Hematopoietic multipotent progenitor cell treated with erythropoietin and hydrocortisone succinate and interleukin-3 and kit ligand, for 8 days (in vitro differentiated cells): ENCODE data around the gene ITPR3.

Experiments
- DNase-seq: peaks from one replicate; pipeline ENCODE4 v3.0.0-alpha.2; 2015

The ITPR3 gene

GRCh38 chr6:33689148-33689494 is 68.0 kb downstream of the ITPR3 start:
- no peak for DNase-seq

DNA sequence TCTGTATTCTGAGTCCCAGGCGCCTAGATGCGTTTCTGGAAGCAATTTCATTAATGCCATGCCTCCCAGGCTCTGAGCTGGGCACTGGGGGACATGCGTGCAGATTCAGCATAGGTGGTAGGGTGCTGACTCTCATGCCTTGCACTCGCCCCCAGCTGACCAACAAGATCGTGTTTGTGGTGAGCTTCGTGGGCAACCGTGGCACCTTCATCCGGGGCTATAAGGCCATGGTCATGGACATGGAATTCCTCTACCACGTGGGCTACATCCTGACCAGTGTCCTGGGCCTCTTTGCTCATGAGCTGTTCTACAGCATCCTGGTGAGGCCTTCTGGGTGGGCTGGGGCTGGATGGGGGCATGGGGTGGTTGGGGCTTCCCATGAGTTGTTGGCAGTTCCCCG is 68.8 kb downstream of the ITPR3 start:
- DNase-seq, result no peak

- DNase-seq, result no peak
Measured at GRCh38 chr6:33690766-33691165, 69.6 kb downstream of the ITPR3 start.

GRCh38 chr6:33691456-33692077 is 70.4 kb downstream of the ITPR3 start:
- no peak for DNase-seq

GRCh38 chr6:33692078-33692759 is 71.1 kb downstream of the ITPR3 start:
- DNase-seq, result no peak

DNA sequence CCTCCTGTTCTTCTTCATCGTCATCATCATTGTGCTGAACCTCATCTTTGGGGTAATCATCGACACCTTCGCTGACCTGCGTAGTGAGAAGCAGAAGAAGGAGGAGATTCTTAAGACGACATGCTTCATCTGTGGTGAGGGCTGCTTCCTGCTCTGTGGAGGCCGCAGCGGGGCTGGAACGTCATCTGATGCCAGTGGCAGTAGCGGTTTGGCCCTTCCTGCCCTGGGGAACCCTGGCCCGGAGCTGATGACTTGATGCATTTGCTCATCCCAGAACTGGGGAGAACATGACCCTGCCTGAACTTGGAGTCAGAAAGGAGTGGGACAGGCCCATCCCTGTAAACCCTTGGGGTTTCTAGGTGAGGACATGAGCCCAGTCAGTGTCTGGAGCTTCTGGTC is 71.6 kb downstream of the ITPR3 start:
- DNase-seq, result peak; percentile 20

- DNase-seq, result no peak
Measured at GRCh38 chr6:33693186-33694105, 72.3 kb downstream of the ITPR3 start.

- DNase-seq, result peak; percentile 24
Measured at GRCh38 chr6:33694401-33694931, 73.3 kb downstream of the ITPR3 start.

GRCh38 chr6:33694977-33695376 is 73.9 kb downstream of the ITPR3 start:
- no peak for DNase-seq

DNA sequence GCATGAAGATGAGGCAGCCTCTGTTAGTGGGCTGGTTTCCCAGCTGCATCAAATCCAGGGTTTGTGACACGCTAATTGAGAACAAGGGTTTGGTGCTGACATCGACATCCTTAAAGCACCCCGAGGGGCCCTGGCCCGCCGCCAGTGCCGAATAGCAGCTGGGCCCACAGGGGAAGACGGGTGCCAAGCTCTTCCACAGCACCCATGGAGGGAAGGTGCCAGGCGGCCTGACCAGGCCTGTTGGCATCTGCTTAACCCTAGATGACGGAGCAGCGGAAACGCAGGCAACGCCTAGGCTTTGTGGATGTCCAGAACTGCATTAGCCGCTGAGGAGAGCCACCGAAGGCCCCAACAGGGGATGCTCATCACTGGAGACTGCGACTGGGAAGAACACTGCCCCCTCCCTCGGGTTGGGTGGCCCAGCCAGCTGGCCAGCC is 74.3 kb downstream of the ITPR3 start:
- no peak for DNase-seq

- no peak for DNase-seq
Measured at GRCh38 chr6:33696076-33696475, 75.0 kb downstream of the ITPR3 start.

DNA sequence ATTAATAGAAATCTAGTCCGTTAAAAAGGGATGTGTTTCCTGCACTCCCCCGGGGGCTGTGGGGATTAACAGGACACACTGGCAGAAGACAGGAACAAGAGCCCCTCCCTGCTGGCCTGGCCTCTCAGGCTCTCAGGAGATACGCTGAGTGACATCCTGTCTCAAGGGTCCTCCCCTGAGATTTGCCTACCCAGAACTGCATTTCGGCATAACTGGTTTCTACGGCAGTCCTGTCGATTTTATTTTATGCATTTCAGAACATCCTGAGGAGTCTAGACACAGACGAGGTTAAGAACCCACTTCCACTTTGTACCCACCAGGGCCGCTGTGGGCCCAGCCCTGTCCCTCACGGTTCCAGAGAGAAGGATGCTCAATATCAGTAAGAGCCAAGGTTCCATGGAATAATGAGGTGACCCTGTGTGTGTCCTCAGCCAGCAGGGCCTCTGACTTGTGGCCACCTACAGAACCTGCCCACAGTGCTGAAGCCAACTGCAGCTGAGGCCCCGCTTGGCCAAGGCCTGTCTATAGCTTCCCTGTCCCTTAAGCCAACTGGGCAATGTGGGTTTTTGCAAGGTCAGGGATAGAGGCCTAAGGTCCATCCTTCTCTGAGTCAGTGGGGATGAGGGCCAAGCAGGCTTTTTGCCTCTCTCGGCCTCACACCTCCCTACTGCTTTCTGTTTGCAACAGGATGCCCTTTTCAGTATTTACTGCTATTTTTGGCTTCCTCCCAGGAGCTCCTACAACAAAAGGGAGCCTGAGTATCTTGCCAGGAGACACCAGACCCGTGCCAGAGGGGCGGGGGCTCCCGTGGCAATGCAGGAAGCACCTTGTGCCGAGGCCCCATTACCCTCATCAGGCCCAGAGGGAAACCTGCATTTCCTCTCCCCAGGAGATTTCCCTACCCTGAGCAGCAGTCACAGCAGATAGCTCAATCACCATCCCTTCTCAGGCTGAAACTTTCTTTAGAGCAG is 75.7 kb downstream of the ITPR3 start:
- DNase-seq, result no peak

DNA sequence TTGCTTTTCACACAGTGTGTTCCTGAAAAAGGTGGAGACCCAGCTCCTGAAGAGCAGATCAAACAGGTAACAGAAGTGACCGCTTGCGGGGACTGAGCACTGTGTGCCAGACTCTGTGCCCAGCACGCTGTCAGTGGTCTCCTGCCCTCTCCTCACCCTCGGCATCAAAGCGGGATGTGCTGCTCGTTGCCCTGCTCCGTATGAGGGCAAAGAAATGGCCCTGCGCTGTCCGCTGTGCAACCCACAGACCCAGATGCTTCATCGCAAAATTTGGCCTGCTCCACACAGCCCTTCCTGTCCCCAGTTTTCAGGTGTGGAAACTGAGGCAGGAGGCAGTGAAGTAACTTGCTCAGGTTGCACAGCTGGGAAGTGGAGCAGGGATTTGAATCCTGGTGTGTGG is 76.7 kb downstream of the ITPR3 start:
- no peak for DNase-seq

GRCh38 chr6:33698494-33698893 is 77.4 kb downstream of the ITPR3 start:
- DNase-seq, result no peak

DNA sequence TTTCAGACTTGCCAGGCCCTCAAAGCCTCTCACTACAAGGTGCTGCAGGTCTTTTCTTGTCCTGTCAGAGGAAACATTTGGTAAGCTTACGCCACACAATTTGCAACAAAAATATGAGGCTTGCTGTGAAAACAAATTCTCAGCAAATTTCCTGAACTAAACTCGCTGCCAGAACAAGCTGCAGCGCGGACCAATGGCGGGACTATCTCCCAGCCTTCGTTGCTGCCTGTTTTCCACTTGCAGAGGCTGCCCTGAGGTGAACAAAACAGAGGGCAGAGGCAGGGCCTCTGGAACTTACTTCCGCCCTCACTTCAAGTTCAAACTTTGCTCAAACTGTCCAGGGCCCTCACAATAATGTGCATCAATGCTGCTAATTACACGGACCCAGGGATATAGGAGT is 78.0 kb downstream of the ITPR3 start:
- no peak for DNase-seq

DNA sequence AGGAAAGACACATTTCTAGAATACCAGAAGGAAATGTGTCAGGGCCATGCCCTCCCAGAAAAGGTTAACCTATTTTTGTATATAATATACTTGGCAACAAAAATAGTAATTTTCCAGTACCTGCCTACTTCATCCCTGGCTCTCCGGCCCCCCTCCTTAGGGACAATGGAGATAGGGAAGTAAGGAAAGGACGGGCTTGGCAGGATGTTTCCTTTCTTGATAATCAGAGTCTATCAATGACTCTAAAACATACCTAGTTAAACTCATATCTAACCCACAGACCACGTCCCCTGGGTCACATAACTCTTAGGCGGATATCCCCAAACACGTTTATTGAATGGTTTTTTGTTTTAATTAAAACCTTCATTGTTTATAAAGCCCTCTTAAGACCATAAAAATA is 78.6 kb downstream of the ITPR3 start:
- DNase-seq, result no peak

GRCh38 chr6:33700391-33701050 is 79.4 kb downstream of the ITPR3 start:
- DNase-seq, result peak; percentile 80

GRCh38 chr6:33702345-33702977 is 81.3 kb downstream of the ITPR3 start:
- DNase-seq, result peak; percentile 57

GRCh38 chr6:33704215-33705066 is 83.3 kb downstream of the ITPR3 start:
- no peak for DNase-seq

DNA sequence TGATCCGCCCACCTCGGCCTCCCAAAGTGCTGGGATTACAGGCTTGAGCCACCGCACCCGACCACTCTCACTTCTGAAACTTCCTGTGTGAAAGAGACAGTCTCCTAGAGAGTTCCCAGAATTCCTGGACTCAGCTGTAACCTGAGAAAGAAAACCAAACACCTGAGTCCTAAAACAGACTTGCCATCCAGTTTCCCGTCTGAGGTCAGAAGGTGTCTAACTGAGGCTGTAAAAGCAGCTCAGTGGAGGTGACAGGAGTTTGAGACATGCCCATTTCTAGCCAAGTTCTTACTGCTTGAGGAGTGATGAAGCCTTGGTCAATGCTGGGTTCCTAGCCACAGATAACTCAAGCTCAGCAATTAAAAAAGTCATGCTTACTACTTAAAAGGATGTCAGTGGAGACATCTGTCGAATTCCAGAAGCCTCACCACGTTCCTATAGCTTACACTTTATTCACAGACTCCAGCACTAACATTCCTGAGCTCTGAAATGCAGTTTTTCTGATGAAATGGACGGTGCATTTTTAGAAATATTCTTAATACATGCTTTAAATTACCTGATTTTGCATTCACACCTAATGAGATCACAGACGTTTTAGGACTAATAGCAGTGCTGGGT is 84.3 kb downstream of the ITPR3 start:
- no peak for DNase-seq
